HG03196 (cell line): Measurements from ENCODE around the gene SP6.
A peak's percentile ranks its signal among the peaks of the same experiment; 100 is the strongest.

ENCODE experiments used
- ATAC-seq: cut with Tn5 transposase; IDR thresholded peaks from one replicate; pipeline ENCODE4 v1.9.1; 2021; ENCODE audit not compliant: unreplicated experiment

SP6 gene

GRCh38 chr17:47857551-47858455 is 6.8 kb upstream of the SP6 start:
- no peak for ATAC-seq

- ATAC-seq: no peak
Observed at GRCh38 chr17:47856830-47857229, 5.9 kb upstream of the SP6 start.

DNA sequence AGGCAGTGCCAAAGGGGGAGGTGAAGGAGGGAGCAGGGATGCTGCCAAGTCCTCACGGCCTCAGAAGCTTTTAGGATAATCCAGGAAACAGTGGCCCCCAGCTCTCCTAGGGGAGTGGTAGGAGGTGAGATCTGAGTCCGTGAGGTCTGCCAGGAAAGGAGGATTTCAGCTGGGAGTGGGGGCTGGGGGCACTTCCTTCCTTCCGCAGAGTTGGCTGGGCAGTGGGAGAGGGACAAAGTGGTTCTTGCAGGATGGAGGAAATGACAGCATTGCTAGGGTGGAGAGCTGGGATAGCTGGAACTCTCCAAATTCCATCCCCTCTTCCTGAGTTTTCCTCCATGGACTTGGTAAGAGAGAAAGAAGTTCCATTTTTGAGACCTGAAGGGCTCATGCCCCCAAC is 4.8 kb upstream of the SP6 start:
- no peak for ATAC-seq

- no peak for ATAC-seq
Observed at GRCh38 chr17:47853616-47854015, 2.7 kb upstream of the SP6 start.

GRCh38 chr17:47852113-47852949 is 1.4 kb upstream of the SP6 start:
- no peak for ATAC-seq

DNA sequence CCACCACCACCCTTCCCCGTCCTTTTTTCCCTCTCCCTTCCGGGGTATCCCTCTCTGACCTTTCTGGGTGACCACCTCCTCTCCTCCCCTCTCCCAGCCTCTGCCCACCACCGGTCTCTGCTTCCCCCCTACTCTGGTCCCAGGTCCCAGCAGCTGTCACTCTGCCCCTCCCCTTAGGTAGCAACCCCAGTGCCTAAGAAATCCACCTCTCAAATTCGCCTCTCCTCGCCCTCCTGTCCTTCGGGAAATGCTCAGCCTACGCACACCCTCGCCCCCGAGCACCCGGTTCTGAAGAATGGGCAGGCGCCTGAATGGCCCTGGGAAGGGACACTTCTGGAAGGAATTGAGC is 775 bp upstream of the SP6 start:
- no peak for ATAC-seq

DNA sequence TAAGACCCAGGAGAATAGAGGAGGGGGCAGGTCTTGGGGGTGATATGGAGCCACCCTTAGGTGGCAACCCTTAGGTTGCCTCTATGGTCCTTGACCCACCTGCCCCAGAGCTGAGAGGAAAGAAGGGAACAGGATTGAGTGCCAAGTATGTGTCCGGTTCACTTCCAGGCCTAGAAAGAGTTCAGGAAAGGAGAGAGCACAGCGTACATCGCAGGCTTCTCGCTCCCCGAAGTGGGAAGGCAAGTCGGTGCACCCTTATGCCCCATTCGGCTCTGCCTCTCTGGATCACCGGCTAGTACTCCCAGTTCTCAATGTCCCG is 631 bp downstream of the SP6 start:
- no peak for ATAC-seq

GRCh38 chr17:47848198-47848513 is 2.8 kb downstream of the SP6 start:
- ATAC-seq: no peak

DNA sequence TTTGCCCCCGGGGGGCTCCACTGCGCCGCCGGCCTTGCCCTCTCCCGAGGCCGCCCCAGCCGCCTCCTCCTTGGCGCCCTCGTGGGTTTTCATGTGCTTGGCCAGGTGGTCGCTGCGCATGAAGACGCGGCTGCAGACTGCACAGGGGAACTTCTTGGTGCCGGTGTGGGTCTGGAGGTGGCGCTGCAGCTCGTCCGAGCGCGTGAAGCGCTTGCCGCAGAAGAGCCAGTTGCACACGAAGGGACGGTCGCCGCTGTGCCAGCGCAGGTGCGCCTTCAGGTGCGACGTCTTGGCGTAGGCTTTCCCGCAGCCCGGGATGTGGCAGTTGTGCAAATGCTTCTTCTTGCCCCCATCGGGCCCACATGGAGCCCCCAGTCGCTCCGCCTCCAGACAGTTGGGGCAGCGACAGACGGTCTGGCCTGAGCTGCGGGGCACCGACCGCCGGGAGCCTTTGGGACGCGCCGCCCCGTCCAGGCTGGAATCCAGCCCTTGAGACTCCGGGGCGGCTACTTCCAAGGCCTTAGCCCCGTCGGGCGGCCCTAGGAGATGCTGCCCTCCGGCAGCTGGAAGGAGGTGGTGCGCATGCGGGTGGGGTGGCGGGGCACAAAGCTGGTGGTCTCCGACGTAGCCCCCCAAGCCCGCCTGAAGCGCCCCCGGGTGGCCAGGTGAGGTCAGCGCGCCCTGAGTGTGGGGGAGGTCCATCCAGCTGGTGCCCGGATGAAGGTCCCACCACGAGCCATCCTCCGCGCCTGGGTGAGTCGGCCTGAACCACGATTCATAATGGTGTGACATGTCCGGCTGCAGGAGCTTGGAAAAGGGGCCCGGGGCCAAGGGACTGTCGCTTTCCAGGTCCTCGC is 3.4 kb downstream of the SP6 start:
- no peak for ATAC-seq

DNA sequence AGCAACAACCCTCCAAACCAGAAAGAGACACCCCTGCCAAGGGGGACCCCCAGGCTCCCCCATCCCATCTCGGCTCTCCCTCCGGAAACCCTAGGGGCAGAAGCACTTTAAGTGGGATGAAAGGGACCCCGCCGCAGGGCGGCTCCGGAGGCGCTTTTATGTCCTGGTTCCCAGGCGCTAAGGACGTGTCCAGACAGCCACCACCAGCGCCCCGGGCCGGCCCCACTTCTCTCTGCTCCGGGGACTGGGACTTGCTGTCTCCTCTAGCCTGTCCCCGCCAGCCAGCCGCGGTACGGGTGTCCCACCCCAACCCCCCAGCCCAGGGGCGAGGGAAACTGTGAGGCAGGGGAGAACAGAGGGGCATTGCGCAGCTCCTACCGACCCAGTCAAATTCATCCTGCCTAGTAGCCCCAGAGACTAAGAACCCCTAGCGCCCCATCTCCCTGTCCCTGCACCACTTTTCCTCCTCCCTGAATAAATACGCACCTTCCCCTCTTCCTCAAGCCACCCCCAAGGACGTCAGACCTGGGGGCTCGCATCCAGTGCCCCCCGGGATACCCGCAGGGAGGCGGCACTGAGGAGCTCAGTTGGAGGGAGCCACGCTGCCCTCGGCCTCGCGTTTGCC is 4.1 kb downstream of the SP6 start:
- no peak for ATAC-seq

- ATAC-seq: no peak
Observed at GRCh38 chr17:47845716-47846075, 5.3 kb downstream of the SP6 start.

- no peak for ATAC-seq
Observed at GRCh38 chr17:47844814-47845715, 5.9 kb downstream of the SP6 start.

- ATAC-seq: no peak
Observed at GRCh38 chr17:47844227-47844626, 6.7 kb downstream of the SP6 start.

DNA sequence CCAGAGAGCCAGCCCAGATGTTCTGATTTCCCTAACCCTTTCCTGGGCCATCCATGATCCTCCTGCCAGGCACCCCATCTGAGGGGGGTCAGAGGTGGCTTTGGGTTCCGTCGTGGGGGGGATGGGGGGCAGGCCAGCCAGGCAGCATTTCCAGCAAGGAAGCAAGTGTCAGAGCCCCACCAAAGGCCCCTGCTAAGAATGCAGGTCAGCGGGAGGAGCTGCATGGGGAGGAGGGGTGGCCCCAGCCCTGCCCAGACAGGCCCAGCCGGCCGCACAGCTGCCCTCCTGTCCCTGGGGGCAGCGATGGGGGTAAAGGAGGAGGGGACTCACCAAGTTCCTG is 7.6 kb downstream of the SP6 start:
- ATAC-seq: no peak

- no peak for ATAC-seq
Observed at GRCh38 chr17:47841488-47842291, 9.3 kb downstream of the SP6 start.

DNA sequence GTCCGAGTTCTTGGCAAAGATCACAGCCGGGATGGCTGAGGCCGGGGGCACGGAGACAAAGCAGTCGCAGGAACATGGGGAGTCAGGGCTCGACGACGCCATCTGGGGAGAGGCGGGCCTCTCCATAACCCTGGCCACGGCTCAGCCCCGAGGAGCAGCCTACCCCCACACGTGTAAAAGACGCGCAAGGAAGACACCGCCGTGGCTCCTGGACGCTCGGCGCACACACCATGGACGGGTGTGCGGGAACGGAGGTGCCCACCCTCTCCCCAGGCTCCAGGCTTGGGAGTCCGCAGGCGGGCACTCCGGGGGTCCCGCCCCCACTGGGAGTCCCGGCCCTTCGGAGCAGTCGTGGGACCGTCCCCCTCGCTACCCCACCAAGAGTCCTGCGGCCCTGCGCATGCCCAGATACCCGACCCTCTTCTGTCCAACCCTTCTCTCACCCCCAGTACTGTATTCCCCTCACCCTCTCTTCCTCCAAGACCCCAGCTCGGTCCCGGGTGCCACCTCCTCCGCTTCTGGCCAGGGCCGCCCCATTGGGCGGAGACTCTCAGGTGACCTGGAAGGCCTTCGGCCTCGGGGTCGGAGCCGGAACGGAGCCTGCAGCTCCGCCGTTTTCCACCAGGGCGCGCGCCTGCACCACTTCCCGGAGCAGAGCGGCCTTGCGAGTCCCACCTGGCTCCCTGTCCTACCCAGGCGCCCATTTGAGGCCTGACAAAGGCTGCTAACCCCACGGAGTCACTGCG is 10.0 kb downstream of the SP6 start, which contains the start of gene SCRN2:
Gene SCRN2, minus strand, starts transcription at position 532 of the 746 bp plus-strand sequence. Its CDS starts 430 bp downstream, at position 102.
- peak; percentile 75 for ATAC-seq

DNA sequence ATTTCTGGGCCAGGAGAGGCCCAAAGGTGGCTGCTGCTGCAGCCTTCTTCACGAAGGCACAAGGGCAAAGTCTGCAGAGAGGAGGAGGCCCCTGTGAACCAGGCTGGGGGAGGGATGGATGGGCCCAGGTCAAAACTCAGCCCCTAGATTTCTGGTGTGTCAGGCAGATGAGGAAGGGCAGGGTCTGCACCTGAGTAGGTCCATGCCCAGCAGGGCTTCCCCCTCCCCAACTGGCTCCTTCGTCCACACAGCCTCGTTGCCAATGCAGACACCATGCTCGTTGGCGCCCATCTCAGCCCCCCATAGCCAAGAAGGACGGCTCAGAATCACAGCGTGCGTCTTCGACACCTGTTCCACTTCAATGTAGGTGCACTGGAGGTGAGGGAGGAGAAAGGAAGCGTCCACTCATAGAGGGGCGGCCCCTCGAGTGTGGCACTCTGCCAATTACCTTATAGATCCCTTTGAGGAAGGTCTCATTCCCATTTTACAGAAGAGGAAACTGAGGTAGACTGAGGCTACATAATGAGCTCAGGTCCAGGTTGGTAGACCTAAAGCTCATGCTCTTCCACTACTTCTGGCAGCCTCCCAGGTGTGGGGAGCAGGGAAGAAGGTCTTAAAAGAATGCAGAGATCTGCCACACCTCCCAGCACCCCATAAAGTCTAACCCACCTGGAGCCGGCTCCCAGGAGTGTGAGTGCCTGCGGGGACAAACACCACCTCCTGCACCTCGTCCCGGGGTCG is 10.8 kb downstream of the SP6 start:
- ATAC-seq: no peak

DNA sequence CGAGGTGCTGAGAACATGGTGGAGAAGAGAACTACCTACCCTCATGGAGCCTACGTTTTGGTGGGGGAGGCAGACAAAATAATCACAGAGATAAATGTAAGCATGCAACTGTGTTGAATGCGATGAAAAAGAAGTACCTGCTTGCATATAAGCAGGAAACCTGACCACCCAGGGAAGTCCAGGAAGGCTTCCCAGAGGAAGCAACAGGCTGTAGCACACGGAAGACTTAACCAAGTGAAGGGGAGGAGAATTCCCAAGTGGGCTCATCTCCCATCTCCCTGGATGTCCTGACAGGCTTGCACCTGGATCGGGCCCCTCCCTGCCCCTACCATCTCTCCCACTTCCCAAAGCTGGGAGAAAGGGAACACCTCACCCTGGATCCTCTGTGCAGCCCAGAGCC is 11.9 kb downstream of the SP6 start:
- ATAC-seq: no peak
